SK-N-MC (cell line): ENCODE measurements around the gene KCNS3.
A peak's percentile ranks its signal among the peaks of the same experiment; 100 is the strongest.

Experiments
- DNase-seq: peaks from one replicate; pipeline ENCODE4 v3.0.0-alpha.2; 2011; ENCODE audit warnings: low read depth, low spot score
- H3K27ac ChIP-seq: fragments of 200-600 bp; sonication (generic); 2 replicates; pipeline ENCODE4 v1.5.1; 2016; ENCODE audit warnings: mixed run types
- H3K36me3 ChIP-seq: fragments of 200-600 bp; sonication (generic); 2 replicates; pipeline ENCODE4 v1.6.1; 2017; ENCODE audit warnings: antibody characterized with exemption, low read length, mixed read lengths; ENCODE audit not compliant: insufficient read depth
- H3K4me3 ChIP-seq: fragments of 200-600 bp; sonication (generic); 2 replicates; pipeline ENCODE4 v1.5.1; 2016
- H3K9ac ChIP-seq: fragments of 200-600 bp; sonication (generic); 2 replicates; pipeline ENCODE4 v1.8.0; 2017; ENCODE audit warnings: mixed run types, mixed read lengths; ENCODE audit not compliant: insufficient read length
- H3K9me3 ChIP-seq: fragments of 200-600 bp; sonication (generic); 2 replicates; pipeline ENCODE4 v1.6.1; 2017; ENCODE audit warnings: low read depth, mild to moderate bottlenecking, antibody characterized with exemption, low read length, moderate library complexity, mixed read lengths
- EZH2 ChIP-seq: fragments of 200-600 bp; sonication (generic); IDR thresholded peaks from one replicate; pipeline ENCODE4 v1.6.1; 2017; ENCODE audit warnings: antibody characterized with exemption
- FOXP2 ChIP-seq: optimal IDR thresholded peaks from 2 replicates; pipeline ENCODE3; 2011; ENCODE audit warnings: mild to moderate bottlenecking, moderate library complexity; ENCODE audit not compliant: insufficient read depth; ENCODE audit errors: extremely low read length, control extremely low read depth
- POLR2AphosphoS5 ChIP-seq: IDR thresholded peaks from 2 replicates; pipeline ENCODE4 v1.6.1; 2012; ENCODE audit warnings: mild to moderate bottlenecking, low read depth, low read length, borderline replicate concordance

KCNS3 gene

GRCh38 chr2:17869128-17869527, 9.3 kb upstream of the KCNS3 start:
- H3K36me3 ChIP-seq, result no peaks in the 10 kb centered on the region
- H3K4me3 ChIP-seq, result no peak overlapping the region
- DNase-seq, result no peak
- H3K9me3 ChIP-seq, result no peaks in the 10 kb centered on the region
- H3K9ac ChIP-seq, result no peak overlapping the region
- H3K27ac ChIP-seq, result no peak overlapping the region
- no peak for TF ChIP-seq POLR2AphosphoS5
- TF ChIP-seq EZH2, result no peak
- no peak for TF ChIP-seq FOXP2

- Histone ChIP-seq H3K9ac (no peak overlapping the region), H3K9me3 (no peaks in the 10 kb centered on the region), H3K4me3 (no peak overlapping the region), H3K36me3 (no peaks in the 10 kb centered on the region), H3K27ac (no peak overlapping the region)
- DNase-seq, result no peak
- no peak for TF ChIP-seq FOXP2
- TF ChIP-seq POLR2AphosphoS5, result no peak
- no peak for TF ChIP-seq EZH2
Measured at GRCh38 chr2:17871639-17872038, 6.8 kb upstream of the KCNS3 start.

- Histone ChIP-seq H3K36me3 (no peaks in the 10 kb centered on the region), H3K9ac (no peak overlapping the region), H3K27ac (no peak overlapping the region), H3K9me3 (no peaks in the 10 kb centered on the region), H3K4me3 (no peak overlapping the region)
- TF ChIP-seq POLR2AphosphoS5 (no peak), EZH2 (no peak), FOXP2 (no peak)
- DNase-seq, result no peak
Measured at GRCh38 chr2:17873021-17873420, 5.4 kb upstream of the KCNS3 start.

GRCh38 chr2:17876590-17876989, 1.9 kb upstream of the KCNS3 start:
- Histone ChIP-seq H3K27ac (no peak overlapping the region), H3K36me3 (no peaks in the 10 kb centered on the region), H3K9me3 (no peaks in the 10 kb centered on the region), H3K4me3 (no peak overlapping the region), H3K9ac (no peak overlapping the region)
- no peak for TF ChIP-seq FOXP2
- no peak for TF ChIP-seq EZH2
- TF ChIP-seq POLR2AphosphoS5, result no peak
- no peak for DNase-seq

GRCh38 chr2:17877811-17878280, 621 bp upstream of the KCNS3 start:
- Histone ChIP-seq H3K9ac (no peak overlapping the region), H3K27ac (no peak overlapping the region), H3K4me3 (peak overlapping the region; percentile 68), H3K9me3 (no peaks in the 10 kb centered on the region), H3K36me3 (no peaks in the 10 kb centered on the region)
- no peak for DNase-seq
- TF ChIP-seq EZH2 (peak; percentile 67), POLR2AphosphoS5 (no peak)

GRCh38 chr2:17879137-17879912, 858 bp downstream of the KCNS3 start:
- no peak overlapping the region for H3K9ac ChIP-seq
- DNase-seq, result no peak

GRCh38 chr2:17879913-17880274, 1.4 kb downstream of the KCNS3 start:
- Histone ChIP-seq H3K36me3 (no peaks in the 10 kb centered on the region), H3K27ac (no peak overlapping the region), H3K4me3 (no peak overlapping the region), H3K9ac (no peak overlapping the region), H3K9me3 (no peaks in the 10 kb centered on the region)
- TF ChIP-seq EZH2 (no peak), POLR2AphosphoS5 (no peak), FOXP2 (no peak)
- DNase-seq, result no peak

More at GRCh38 chr2:17879137-17879912, 858 bp downstream of the KCNS3 start:
- Histone ChIP-seq H3K9me3 (no peaks in the 10 kb centered on the region), H3K36me3 (no peaks in the 10 kb centered on the region), H3K4me3 (peak overlapping the region; percentile 76), H3K27ac (no peak overlapping the region)
- TF ChIP-seq FOXP2 (no peak), EZH2 (no peak), POLR2AphosphoS5 (no peak)

- H3K27ac ChIP-seq, result no peak overlapping the region
- TF ChIP-seq EZH2 (no peak), POLR2AphosphoS5 (no peak), FOXP2 (no peak)
- H3K9me3 ChIP-seq, result no peaks in the 10 kb centered on the region
- H3K36me3 ChIP-seq, result no peaks in the 10 kb centered on the region
- no peak for DNase-seq
- no peak overlapping the region for H3K9ac ChIP-seq
- H3K4me3 ChIP-seq, result no peak overlapping the region
Measured at GRCh38 chr2:17892770-17893534, 14.5 kb downstream of the KCNS3 start.

- Histone ChIP-seq H3K27ac (no peak overlapping the region), H3K36me3 (no peaks in the 10 kb centered on the region), H3K9me3 (no peaks in the 10 kb centered on the region), H3K4me3 (no peak overlapping the region), H3K9ac (no peak overlapping the region)
- no peak for DNase-seq
- TF ChIP-seq EZH2 (no peak), POLR2AphosphoS5 (no peak), FOXP2 (no peak)
Measured at GRCh38 chr2:17894005-17894404, 15.5 kb downstream of the KCNS3 start.
